Erythroblast (primary cell): ENCODE data around the gene SLTM.

ENCODE experiments used
- GATA1 ChIP-seq: IDR thresholded peaks from 2 replicates; pipeline ENCODE4 v1.6.1; 2011; ENCODE audit warnings: low read depth, mild to moderate bottlenecking, control low read depth, low read length, moderate library complexity
- POLR2A ChIP-seq: IDR thresholded peaks from 2 replicates; pipeline ENCODE4 v1.6.1; 2011; ENCODE audit warnings: mild to moderate bottlenecking, low read length

DNA sequence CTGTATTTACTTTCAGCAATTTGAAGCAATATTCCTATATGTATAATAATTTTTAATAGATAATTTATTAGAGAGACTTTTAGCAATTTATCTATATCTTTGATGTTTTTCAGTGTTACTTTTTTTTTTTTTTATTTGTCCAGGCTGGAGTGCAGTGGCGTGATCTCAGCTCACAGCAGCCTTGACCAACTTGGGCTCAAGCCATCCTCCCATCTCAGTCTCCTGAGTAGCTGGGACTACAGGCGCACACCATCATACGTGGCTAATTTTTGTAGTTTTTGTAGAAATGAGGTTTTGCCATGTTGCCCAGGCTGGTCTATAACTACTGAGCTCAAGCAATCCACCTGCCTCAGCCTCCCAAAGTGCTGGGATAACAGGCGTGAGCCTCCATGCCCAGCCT lies 25.3 kb upstream of the SLTM start:
- TF ChIP-seq POLR2A (no peak), GATA1 (no peak)
